ENCODE results near the gene NECAB3.
A peak's percentile ranks its signal among the peaks of the same experiment; 100 is the strongest.

The NECAB3 gene

DNA sequence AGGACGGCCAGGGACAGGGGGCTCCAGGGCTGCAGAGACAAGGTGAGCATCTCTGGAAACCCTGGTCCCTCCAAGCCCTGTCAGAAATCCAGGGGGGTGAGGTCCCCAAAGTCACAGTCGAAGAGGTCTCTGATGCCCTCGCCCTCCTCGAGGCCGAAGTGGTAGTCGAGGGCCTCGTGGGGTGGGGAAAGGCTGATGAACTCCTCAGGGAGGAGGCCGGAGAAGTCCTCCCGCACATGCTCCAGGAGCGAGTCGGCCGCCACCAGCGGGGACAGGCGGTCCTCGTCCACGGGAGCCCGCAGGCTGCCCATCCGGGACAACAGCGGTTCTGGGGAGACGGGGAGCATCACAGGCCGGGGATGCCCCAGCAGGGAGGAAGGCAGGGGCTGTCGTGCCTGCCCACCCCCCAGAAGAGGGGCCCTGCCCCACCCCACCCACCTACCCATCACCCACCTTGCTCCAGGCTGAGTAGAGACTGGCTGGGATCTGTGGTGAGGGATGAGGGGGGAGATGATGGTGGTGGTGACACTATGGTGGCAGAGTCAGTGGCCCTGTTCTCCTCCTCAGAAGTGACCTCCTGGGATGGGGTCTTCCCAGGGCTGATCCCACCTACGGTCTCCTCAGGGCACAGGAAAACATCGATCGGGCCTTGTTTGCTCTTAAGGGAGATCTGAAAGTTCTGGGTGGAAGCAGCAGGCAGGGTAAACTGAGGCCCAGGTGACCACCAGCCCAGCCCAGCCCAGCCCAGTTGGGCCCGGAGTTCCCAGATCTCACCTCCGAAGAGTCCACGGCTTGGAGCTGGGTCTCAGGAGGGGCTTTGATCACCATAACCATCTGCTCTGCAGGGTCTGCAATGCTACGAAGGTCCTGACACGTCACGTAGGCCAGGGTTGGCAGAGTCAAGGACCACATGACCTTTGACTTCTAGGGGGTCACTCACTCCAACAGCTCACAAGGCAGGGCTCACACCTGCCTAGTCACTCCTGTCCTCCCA lies 2.7 kb upstream of the NECAB3 start:
- no peak for DNase-seq

DNA sequence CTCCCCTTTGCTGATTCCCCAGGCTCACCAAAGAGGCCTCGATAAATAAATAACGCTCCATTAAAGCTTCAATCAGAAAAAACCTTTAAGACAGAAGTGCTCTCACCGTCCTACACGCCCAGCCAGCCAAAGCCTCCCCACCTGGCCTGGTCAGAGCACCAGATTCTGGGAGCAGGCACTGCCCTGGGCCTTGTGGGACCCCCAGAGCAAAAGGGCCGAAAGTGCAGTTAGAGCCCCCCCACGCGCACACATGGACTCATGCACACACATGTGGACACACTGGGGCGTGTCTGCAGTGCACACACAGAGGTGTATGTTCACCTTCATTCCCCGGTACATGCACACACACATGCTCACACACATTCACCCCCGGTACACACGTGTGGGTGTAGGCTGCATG lies 1.9 kb upstream of the NECAB3 start:
- DNase-seq = no peak

DNA sequence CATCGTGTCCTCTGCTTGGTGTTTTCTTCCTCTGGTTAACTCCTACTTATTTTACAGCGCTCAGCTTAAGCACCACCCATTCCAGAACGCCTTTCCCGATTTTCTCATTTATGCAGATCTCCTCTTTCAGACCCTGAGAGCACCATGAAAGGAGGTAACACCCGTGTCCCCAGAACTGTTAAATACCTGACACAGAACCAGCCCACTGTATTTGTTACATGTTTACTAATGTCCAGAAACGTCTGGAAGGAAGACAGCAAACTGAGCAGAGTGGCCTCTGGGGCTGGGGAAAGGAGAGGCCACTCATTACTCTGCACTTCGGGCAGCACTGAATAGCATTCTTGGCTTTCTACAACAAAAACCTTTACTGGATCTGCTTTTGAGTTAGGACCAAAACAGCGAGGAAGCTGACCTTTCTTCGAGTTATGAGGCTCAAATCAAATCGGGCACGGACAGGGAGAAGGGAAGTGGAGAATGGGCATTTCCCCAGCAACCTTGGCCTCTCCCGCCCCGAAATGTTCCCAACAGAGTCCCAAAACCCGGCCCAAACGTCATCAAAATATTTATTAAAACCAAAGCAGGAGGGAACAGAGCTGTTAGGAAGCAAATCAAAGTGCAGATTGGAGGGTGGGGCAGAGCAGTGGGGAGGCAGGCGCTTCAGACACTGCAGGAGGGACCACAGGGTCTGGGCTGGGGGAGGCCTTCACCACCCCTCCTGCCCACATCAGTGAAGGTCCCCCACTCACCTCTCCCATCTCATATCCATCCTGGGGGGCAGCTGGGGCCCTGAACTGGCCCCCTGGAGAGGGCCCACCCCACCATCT lies 1.1 kb upstream of the NECAB3 start:
- DNase-seq = no peak

DNA sequence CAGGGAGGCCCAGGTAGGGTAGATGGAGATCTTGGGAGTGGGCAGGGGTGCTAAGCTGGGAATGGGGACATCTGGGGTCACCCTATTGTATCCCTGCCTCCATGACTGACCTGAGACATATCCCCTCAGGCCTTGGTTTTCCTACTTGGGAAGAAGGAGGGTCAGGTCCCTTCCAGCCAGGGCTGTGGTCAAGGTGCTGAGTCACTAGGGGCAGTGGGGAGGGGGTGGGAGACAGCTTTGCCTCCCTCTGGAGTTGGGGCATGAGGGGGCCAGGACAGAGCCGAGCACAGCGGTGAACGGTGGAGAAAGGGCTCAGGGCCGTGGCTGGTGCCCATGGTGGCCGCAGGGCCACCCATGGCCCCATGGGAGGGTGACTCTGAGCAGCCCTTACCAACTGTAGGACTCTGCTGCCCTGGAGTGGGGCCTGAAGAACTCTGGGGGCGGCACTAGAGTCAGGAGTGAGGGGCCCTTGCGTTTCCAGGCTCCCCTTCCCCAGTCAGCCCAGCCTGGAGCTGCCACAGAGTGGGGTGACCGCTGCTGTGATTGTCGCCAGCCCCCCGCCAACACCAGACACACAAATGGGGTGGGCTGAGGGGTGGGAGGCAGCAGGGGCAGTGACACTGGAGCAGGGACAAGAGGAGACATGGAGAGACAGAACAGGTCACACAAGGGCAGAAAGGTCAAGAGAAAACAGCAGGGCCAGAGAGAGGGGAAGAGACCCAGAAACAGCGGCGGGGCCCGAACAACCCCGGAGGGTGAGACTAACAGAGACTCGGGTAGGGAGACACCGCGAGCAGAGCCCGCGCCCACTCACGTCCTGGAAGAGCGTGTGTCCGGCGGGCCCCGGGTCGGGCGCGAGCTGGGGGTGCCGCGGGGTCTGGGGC lies 576 bp downstream of the NECAB3 start:
- DNase-seq = no peak

DNA sequence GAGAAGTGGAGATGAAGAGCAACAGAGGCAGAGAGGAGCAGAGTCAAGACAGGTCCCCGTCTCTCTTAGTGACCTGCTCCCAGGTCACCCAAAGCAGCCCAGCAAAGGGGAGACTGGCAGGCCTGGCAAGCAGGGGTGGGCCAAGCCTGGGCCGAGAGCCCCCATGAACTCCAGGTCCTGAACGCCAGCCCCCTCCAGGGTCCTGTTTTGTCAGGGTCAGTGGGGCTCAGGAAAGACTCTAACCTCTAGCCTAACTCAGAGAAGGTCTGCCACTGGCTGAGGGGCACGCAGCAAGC lies 1.2 kb downstream of the NECAB3 start:
- no peak for DNase-seq

DNA sequence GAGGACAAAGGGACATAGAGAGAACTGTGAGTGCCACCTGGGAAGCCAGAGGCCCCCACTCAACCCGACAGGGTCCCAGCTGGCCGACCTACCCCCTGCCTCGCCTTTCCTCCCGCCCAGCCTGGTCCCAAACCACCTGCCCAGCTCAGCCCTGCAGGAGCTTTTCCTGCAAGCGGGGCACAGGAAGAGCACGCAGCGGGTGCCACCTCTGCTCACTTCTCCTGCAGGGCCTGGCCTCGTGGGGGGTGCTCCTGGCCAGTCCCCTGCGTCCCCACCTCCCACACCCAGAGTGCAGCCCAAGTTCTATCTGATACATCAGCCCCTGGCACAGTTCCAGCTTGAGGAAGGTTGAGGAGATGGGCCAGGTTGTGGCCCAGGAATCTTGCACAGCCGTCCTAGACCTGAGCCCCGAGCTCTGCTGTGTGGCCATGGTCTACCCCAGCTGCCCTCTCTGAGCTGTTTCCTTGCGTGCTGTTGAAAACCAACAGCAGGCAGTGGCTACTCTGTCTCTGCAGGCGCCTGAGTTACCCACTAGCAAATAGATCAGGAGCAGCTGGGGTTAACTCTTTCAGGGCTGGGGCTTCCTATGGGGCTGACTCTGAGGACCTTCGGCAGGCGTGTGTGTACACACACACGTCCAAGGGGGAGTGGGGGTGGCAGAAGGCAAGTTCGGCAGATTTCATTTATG lies 1.7 kb downstream of the NECAB3 start:
- DNase-seq = no peak

GRCh38 chr20:33671573-33672288 lies 2.5 kb downstream of the NECAB3 start:
- DNase-seq = no peak

DNA sequence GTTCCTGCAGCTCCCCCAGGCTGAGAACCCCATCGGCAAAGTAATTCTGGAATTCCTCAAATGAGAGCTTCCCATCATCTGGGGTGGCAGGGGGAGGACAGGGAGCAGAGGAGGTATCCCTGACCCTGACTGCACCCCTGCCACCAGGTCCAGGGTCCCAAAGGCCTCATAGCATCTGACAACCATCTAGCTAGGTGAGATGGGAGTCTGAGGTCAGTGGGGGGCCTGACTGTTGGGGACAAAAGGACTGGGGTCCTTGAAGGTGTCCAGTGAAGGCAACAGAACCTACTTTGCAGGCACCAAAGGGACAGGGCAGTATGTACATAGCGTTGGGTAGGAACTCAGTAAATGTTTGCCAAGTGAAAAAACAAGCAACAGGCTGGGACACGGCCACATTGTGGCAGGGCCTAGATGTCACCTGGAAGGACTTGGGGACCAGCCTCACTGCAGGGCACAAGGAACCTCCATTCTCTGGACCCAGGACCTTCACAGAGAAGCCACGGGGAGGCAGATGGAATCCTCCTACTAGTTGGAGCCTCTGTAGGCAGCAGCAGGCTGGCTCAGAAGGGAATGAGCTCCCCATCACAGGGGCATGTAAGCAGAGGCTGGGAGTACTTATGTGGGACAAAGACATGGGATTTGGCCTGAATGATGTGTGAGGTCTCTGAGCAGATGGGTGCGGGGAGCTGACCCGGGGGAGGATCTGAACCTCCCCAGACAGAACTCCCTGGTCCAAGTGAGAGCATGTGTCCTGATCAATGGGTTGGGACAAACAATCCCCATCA lies 3.3 kb downstream of the NECAB3 start:
- DNase-seq = no peak

DNA sequence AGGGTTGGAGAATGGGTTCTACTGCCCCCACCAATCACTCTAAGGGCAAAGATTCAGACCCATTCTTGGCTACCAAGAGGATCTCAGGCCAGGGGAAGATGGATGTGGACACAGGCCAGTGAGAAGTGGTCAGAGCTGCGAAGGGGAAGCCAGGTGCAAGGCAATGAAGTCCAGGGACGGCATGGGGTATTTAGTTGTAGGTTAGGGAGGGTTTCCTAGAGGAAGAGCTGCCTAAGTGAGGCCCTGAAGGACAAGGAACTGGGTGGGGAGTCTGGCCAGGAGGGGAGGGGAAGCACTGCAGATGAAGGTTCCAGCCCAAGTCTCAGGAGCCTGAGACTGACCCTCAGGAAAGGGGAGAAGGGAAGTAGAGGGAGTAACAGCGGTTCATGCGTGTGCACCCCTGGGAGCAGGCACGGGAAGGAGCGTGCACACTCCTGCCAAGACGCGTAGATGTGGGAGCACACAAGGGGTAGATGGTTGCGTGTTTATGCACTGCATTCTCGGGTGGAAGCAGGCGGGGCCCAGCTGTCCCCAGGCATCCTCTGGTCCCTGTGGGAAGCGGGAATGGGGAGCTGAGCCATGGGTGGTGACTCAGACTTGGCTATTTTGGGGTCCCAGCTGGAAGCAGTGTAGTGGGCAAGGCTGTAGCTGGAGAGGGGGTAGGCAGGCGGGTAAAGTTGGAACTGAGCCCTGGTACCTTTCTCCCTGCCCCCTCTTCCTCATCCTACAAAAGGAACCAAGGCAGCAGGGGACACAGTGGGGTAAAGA lies 4.2 kb downstream of the NECAB3 start:
- DNase-seq = no peak

- DNase-seq = no peak
Measured at GRCh38 chr20:33669224-33669623, 5.0 kb downstream of the NECAB3 start.

- DNase-seq = peak; percentile 5
Measured at GRCh38 chr20:33668466-33669155, 5.6 kb downstream of the NECAB3 start.

DNA sequence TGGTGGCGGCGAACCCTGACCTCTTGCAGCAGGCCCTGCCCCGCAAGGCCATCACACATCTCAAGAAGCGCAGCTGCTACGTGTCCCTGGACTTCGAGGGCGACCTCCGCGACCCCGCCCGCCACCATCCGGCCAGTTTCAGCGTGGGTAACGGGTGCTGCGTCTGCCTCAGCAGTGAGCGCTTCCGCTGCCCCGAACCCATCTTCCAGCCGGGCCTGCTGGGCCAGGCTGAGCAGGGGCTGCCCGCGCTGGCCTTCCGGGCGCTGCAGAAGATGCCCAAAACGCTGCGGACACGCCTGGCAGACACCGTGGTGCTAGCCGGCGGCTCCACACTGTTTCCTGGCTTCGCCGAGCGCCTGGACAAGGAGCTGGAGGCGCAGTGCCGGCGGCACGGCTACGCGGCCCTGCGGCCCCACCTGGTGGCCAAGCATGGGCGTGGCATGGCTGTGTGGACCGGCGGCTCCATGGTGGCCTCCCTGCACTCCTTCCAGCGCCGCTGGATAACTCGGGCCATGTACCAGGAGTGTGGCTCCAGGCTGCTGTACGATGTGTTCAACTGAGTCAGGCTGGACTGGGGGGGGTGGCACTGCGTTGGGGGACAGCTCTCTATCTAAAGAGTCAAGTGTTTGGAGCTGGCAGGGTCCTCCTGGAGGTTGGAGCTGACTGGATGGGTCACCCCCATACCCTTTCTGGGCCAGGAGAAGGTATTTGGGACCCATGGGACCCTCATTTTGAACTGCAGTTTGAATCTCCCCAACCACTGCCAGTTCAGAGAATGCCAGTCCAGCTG lies 6.4 kb downstream of the NECAB3 start:
- peak; percentile 82 for DNase-seq

DNA sequence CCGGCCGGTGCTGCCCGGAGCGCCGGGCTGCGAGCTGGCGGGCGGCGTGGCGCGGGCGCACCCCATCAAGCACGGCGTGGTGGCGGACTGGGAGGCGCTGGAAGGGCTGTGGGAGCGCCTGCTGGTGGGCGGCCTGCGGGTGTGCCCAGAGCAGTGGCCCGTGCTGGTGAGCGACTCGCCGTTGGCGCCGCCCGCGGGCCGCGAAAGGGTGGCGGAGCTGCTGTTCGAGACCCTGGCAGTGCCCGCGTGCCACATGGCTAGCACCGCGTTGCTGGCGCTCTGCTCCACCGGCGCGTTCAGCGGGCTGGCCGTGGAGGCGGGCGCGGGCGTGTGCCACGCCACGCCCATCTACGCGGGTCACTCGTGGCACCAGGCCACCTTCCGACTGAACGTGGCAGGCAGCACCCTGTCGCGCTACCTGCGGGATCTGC lies 7.0 kb downstream of the NECAB3 start:
- DNase-seq = peak; percentile 51

- peak; percentile 87 for DNase-seq
Measured at GRCh38 chr20:33666293-33667244, 7.7 kb downstream of the NECAB3 start, which contains the start of gene ACTL10. Gene ACTL10, plus strand, starts transcription at chr20:33666943. Its CDS starts 555 bp downstream, at chr20:33667498.

GRCh38 chr20:33664762-33665144 lies 9.5 kb downstream of the NECAB3 start:
- DNase-seq = no peak

- no peak for DNase-seq
Measured at GRCh38 chr20:33664085-33664761, 10.0 kb downstream of the NECAB3 start.

All from activated naive CD4-positive, alpha-beta T cell treated with Interleukin-2 at 50 U/mL for 16 hours (primary cell).